NCI-H1048 (cell line): ENCODE measurements around the gene SVEP1.
"Not testable (repeated sequence)": the region's sequence is repeated elsewhere in the genome, so short reads cannot be mapped to it uniquely, and the experiment has no call there.

Experiments
- DNase-seq: peaks from one replicate; lab custom pipeline; 2025; lab: John Stamatoyannopoulos, UW

SVEP1 gene

GRCh38 chr9:110578575-110579033, 937 bp downstream of the SVEP1 start:
- no peak for DNase-seq

- no peak for DNase-seq
These were observed 3.6 kb downstream of the SVEP1 start for GRCh38 chr9:110575945-110576344.

- DNase-seq, result no peak
These were observed 4.4 kb downstream of the SVEP1 start for GRCh38 chr9:110575169-110575568.

GRCh38 chr9:110573305-110573704, 6.2 kb downstream of the SVEP1 start:
- DNase-seq, result no peak

- DNase-seq, result no peak
These were observed 7.6 kb downstream of the SVEP1 start for GRCh38 chr9:110571801-110572483.

- no peak for DNase-seq
These were observed 13.4 kb downstream of the SVEP1 start for GRCh38 chr9:110566156-110566555.

- DNase-seq, result no peak
These were observed 17.7 kb downstream of the SVEP1 start for GRCh38 chr9:110561826-110562225.

GRCh38 chr9:110559869-110560268, 19.7 kb downstream of the SVEP1 start:
- DNase-seq, result no peak

- DNase-seq, result no peak
These were observed 23.8 kb downstream of the SVEP1 start for GRCh38 chr9:110555551-110556331.

- no peak for DNase-seq
These were observed 33.1 kb downstream of the SVEP1 start for GRCh38 chr9:110546411-110546871.

GRCh38 chr9:110545705-110546104, 33.8 kb downstream of the SVEP1 start:
- DNase-seq, result no peak

- no peak for DNase-seq
These were observed 35.9 kb downstream of the SVEP1 start for GRCh38 chr9:110543631-110544051.

- no peak for DNase-seq
These were observed 37.6 kb downstream of the SVEP1 start for GRCh38 chr9:110541950-110542349.

- DNase-seq, result no peak
These were observed 40.9 kb downstream of the SVEP1 start for GRCh38 chr9:110538647-110539041.

GRCh38 chr9:110537841-110538646, 41.5 kb downstream of the SVEP1 start:
- DNase-seq, result peak; percentile 22

- DNase-seq, result no peak
These were observed 42.7 kb downstream of the SVEP1 start for GRCh38 chr9:110536822-110537221.

- not testable (repeated sequence) for DNase-seq
These were observed 45.4 kb downstream of the SVEP1 start for GRCh38 chr9:110534162-110534561.

GRCh38 chr9:110532908-110533665, 46.5 kb downstream of the SVEP1 start:
- DNase-seq, result no peak

GRCh38 chr9:110531776-110532175, 47.8 kb downstream of the SVEP1 start:
- DNase-seq, result no peak

GRCh38 chr9:110531241-110531640, 48.3 kb downstream of the SVEP1 start:
- DNase-seq, result not testable (repeated sequence)

- no peak for DNase-seq
These were observed 50.9 kb downstream of the SVEP1 start for GRCh38 chr9:110528645-110529044.

GRCh38 chr9:110526426-110526825, 53.1 kb downstream of the SVEP1 start:
- no peak for DNase-seq
